ENCODE data around the gene FOXJ1. TPM values are rescaled to one million over a fixed set of nuclear protein-coding genes. Genes with fewer than 3 reads are reported as not detected.

The FOXJ1 gene
- total RNA-seq, 1 donor from 2014 or later, result 19.0 TPM

- peaks cover 4% of the 10 kb centered on the region for H3K4me1 Mint-ChIP-seq (ENCODE audit: low read depth)
- no peaks in the 10 kb centered on the region for H3K9me3 Mint-ChIP-seq (ENCODE audit: low read depth)
- H3K4me3 Mint-ChIP-seq (ENCODE audit: low read depth), result no peak overlapping the region
- no peak overlapping the region for H3K27ac Mint-ChIP-seq
- peaks cover 31% of the 10 kb centered on the region for H3K36me3 Mint-ChIP-seq (ENCODE audit: insufficient read depth)
- TF ChIP-seq, protein P1, sequence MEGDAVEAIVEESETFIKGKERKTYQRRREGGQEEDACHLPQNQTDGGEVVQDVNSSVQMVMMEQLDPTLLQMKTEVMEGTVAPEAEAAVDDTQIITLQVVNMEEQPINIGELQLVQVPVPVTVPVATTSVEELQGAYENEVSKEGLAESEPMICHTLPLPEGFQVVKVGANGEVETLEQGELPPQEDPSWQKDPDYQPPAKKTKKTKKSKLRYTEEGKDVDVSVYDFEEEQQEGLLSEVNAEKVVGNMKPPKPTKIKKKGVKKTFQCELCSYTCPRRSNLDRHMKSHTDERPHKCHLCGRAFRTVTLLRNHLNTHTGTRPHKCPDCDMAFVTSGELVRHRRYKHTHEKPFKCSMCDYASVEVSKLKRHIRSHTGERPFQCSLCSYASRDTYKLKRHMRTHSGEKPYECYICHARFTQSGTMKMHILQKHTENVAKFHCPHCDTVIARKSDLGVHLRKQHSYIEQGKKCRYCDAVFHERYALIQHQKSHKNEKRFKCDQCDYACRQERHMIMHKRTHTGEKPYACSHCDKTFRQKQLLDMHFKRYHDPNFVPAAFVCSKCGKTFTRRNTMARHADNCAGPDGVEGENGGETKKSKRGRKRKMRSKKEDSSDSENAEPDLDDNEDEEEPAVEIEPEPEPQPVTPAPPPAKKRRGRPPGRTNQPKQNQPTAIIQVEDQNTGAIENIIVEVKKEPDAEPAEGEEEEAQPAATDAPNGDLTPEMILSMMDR (IDR thresholded peaks at IDR 0.05; ENCODE audit: unreplicated experiment), result no peak
- H3K27me3 Mint-ChIP-seq, result no peaks in the 10 kb centered on the region
- no peak for DNase-seq (ENCODE audit: low spot score, unreplicated experiment)
Measured at GRCh38 chr17:76097716-76098295, 43.2 kb downstream of the FOXJ1 start.

DNA sequence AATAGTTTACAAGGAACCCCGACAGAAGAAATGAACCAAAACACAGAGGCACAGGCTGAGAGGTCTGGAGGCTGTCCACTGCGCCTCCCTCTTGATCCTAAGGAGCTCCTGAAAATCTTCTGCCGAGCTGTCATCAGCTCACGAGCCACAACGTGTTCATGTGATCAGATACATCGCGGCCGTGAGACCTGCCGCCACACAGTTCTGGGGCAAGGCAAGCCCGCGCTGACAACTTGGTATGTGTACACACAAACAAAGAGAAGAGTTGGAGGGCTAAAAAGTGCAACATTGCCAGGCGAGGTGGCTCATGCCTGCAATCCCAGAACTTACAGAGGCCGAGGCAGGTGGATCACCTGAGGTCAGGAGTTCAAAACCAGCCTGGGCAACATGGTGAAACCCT lies 45.1 kb downstream of the FOXJ1 start:
- Mint-ChIP-seq H3K4me1 (ENCODE audit: low read depth) (peaks cover 1% of the 10 kb centered on the region), H3K27ac (no peak overlapping the region), H3K9me3 (ENCODE audit: low read depth) (no peaks in the 10 kb centered on the region), H3K4me3 (ENCODE audit: low read depth) (no peak overlapping the region), H3K27me3 (no peaks in the 10 kb centered on the region), H3K36me3 (ENCODE audit: insufficient read depth) (peaks cover 26% of the 10 kb centered on the region)
- DNase-seq (ENCODE audit: low spot score, unreplicated experiment), result no peak
- TF ChIP-seq, protein P1 (IDR thresholded peaks at IDR 0.05; ENCODE audit: unreplicated experiment), result no peak

- TF ChIP-seq, protein P1 (IDR thresholded peaks at IDR 0.05; ENCODE audit: unreplicated experiment), result no peak
- no peak for DNase-seq (ENCODE audit: low spot score, unreplicated experiment)
- H3K9me3 Mint-ChIP-seq (ENCODE audit: low read depth), result no peaks in the 10 kb centered on the region
- peaks cover 23% of the 10 kb centered on the region for H3K36me3 Mint-ChIP-seq (ENCODE audit: insufficient read depth)
- no peak overlapping the region for H3K27ac Mint-ChIP-seq
- no peak overlapping the region for H3K4me3 Mint-ChIP-seq (ENCODE audit: low read depth)
- no peaks in the 10 kb centered on the region for H3K4me1 Mint-ChIP-seq (ENCODE audit: low read depth)
- H3K27me3 Mint-ChIP-seq, result no peaks in the 10 kb centered on the region
Measured at GRCh38 chr17:76094046-76094445, 47.0 kb downstream of the FOXJ1 start.

GRCh38 chr17:76092526-76093413 lies 48.3 kb downstream of the FOXJ1 start:
- no peak for DNase-seq (ENCODE audit: low spot score, unreplicated experiment)
- Mint-ChIP-seq H3K27ac (no peak overlapping the region), H3K36me3 (ENCODE audit: insufficient read depth) (peaks cover 20% of the 10 kb centered on the region), H3K4me3 (ENCODE audit: low read depth) (no peak overlapping the region), H3K4me1 (ENCODE audit: low read depth) (no peaks in the 10 kb centered on the region), H3K9me3 (ENCODE audit: low read depth) (no peaks in the 10 kb centered on the region), H3K27me3 (no peaks in the 10 kb centered on the region)
- TF ChIP-seq, protein P1 (IDR thresholded peaks at IDR 0.05; ENCODE audit: unreplicated experiment), result no peak

DNA sequence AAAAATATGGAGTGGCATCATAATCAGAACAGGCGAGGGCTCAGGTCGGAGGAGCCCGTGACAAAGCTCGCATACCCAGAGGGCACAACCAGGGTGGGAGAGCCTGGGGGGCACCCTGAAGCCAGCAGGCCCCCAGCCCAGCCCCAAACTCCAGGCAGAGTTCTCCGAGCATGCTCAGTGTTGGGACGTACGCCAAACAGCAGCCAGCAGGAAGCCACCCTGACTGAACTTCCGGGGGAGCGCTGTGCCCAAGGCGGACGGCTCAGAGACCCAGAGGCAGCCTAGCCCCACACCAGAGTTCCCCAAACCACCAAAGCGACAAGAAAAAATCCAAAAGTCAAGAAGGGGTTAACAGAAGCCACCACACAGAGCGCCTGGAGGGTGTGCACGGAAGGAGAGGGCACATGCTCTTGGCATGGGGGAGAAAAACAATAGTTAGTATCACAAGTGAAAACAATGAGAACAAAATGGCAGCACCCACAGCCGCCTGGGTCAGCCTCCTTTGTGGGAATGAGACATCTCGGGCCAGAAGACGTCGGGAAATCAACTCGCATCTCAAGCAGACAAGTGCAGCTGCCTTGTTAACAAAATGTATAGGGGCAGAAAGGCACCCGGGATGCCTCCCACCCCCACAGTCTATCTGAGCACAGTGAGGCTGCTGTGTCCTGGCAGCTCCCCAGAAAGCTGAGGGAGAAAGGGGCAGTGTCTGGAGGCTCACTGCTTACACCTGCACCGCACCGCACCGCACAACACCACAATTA lies 49.3 kb downstream of the FOXJ1 start:
- H3K4me3 Mint-ChIP-seq (ENCODE audit: low read depth), result no peak overlapping the region

More for the DNA sequence above, 49.3 kb downstream of the FOXJ1 start:
- Mint-ChIP-seq H3K9me3 (ENCODE audit: low read depth) (no peaks in the 10 kb centered on the region), H3K27ac (no peak overlapping the region), H3K36me3 (ENCODE audit: insufficient read depth) (peaks cover 14% of the 10 kb centered on the region), H3K4me1 (ENCODE audit: low read depth) (no peaks in the 10 kb centered on the region), H3K27me3 (no peaks in the 10 kb centered on the region)
- DNase-seq (ENCODE audit: low spot score, unreplicated experiment), result no peak
- TF ChIP-seq, protein P1 (IDR thresholded peaks at IDR 0.05; ENCODE audit: unreplicated experiment), result no peak

Data from progenitor cell of endocrine pancreas (in vitro differentiated cells).